GM19468 (cell line): ENCODE data around the gene GALNT18.

Source experiments
- ATAC-seq: cut with Tn5 transposase; IDR thresholded peaks from one replicate; pipeline ENCODE4 v1.9.1; 2021; ENCODE audit warnings: mild to moderate bottlenecking, moderate library complexity, moderate number of reproducible peaks; ENCODE audit not compliant: unreplicated experiment; ENCODE audit errors: extremely low read depth

Gene GALNT18

GRCh38 chr11:11536650-11537049, 85.2 kb downstream of the GALNT18 start:
- ATAC-seq: no peak

- ATAC-seq: no peak
Observed at GRCh38 chr11:11535611-11536010, 86.2 kb downstream of the GALNT18 start.

GRCh38 chr11:11534981-11535380, 86.8 kb downstream of the GALNT18 start:
- ATAC-seq: no peak

- ATAC-seq: no peak
Observed at GRCh38 chr11:11533751-11534150, 88.1 kb downstream of the GALNT18 start.

- no peak for ATAC-seq
Observed at GRCh38 chr11:11533057-11533456, 88.7 kb downstream of the GALNT18 start.

GRCh38 chr11:11532574-11532973, 89.2 kb downstream of the GALNT18 start:
- no peak for ATAC-seq

GRCh38 chr11:11531131-11531908, 90.5 kb downstream of the GALNT18 start:
- ATAC-seq: no peak

- no peak for ATAC-seq
Observed at GRCh38 chr11:11528986-11529385, 92.8 kb downstream of the GALNT18 start.

GRCh38 chr11:11525283-11525682, 96.5 kb downstream of the GALNT18 start:
- ATAC-seq: no peak

GRCh38 chr11:11524436-11525061, 97.3 kb downstream of the GALNT18 start:
- no peak for ATAC-seq

GRCh38 chr11:11522591-11522990, 99.2 kb downstream of the GALNT18 start:
- no peak for ATAC-seq

GRCh38 chr11:11521306-11522002, 100.4 kb downstream of the GALNT18 start:
- ATAC-seq: no peak

- no peak for ATAC-seq
Observed at GRCh38 chr11:11520231-11521015, 101.4 kb downstream of the GALNT18 start.

GRCh38 chr11:11519184-11519583, 102.6 kb downstream of the GALNT18 start:
- ATAC-seq: no peak

- ATAC-seq: no peak
Observed at GRCh38 chr11:11514246-11514645, 107.6 kb downstream of the GALNT18 start.

GRCh38 chr11:11513422-11513821, 108.4 kb downstream of the GALNT18 start:
- no peak for ATAC-seq

- no peak for ATAC-seq
Observed at GRCh38 chr11:11512929-11513328, 108.9 kb downstream of the GALNT18 start.

- no peak for ATAC-seq
Observed at GRCh38 chr11:11512502-11512901, 109.3 kb downstream of the GALNT18 start.

GRCh38 chr11:11512090-11512489, 109.7 kb downstream of the GALNT18 start:
- no peak for ATAC-seq

GRCh38 chr11:11510939-11511338, 110.9 kb downstream of the GALNT18 start:
- no peak for ATAC-seq
